ENCODE results near the gene ARPC1A. TPM values are rescaled to one million over a fixed set of nuclear protein-coding genes. Genes with fewer than 3 reads are reported as not detected.
"Not testable (repeated sequence)": the region's sequence is repeated elsewhere in the genome, so short reads cannot be mapped to it uniquely, and the experiment has no call there.

Gene ARPC1A
- total RNA-seq, 4 donors from 2014 or later, result 103 to 137 (median 124) TPM

DNA sequence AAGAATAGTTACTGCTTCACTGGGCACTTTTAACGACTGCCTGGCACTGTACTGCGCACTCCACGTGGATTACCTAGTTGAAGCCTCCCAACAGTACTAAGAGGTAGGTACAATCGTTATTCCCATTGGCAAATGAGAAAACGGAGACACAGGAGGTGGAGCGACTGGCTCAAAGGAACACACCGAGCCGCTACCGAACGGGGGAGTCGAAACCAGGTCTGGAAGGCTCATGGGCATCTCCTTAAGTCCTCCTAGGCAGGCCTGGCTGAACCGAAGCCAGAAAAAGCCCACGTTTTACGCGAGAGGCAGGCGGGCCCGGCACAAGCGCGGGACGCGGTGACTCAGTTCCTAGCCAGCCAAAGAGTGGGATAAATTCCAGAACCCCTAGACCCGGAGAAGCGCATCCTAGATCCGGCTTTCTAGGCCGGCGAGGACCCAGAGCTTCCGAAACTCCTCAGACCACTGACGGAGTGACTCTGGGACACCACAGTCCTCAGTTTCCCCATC lies 82.2 kb downstream of the ARPC1A start:
- TF ChIP-seq, protein P1, sequence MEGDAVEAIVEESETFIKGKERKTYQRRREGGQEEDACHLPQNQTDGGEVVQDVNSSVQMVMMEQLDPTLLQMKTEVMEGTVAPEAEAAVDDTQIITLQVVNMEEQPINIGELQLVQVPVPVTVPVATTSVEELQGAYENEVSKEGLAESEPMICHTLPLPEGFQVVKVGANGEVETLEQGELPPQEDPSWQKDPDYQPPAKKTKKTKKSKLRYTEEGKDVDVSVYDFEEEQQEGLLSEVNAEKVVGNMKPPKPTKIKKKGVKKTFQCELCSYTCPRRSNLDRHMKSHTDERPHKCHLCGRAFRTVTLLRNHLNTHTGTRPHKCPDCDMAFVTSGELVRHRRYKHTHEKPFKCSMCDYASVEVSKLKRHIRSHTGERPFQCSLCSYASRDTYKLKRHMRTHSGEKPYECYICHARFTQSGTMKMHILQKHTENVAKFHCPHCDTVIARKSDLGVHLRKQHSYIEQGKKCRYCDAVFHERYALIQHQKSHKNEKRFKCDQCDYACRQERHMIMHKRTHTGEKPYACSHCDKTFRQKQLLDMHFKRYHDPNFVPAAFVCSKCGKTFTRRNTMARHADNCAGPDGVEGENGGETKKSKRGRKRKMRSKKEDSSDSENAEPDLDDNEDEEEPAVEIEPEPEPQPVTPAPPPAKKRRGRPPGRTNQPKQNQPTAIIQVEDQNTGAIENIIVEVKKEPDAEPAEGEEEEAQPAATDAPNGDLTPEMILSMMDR (IDR thresholded peaks at IDR 0.05), result no peak
- peak; percentile 71 for DNase-seq (ENCODE audit: low spot score)
- peak; percentile 84 for ATAC-seq (ENCODE audit: low FRiP score)

DNA sequence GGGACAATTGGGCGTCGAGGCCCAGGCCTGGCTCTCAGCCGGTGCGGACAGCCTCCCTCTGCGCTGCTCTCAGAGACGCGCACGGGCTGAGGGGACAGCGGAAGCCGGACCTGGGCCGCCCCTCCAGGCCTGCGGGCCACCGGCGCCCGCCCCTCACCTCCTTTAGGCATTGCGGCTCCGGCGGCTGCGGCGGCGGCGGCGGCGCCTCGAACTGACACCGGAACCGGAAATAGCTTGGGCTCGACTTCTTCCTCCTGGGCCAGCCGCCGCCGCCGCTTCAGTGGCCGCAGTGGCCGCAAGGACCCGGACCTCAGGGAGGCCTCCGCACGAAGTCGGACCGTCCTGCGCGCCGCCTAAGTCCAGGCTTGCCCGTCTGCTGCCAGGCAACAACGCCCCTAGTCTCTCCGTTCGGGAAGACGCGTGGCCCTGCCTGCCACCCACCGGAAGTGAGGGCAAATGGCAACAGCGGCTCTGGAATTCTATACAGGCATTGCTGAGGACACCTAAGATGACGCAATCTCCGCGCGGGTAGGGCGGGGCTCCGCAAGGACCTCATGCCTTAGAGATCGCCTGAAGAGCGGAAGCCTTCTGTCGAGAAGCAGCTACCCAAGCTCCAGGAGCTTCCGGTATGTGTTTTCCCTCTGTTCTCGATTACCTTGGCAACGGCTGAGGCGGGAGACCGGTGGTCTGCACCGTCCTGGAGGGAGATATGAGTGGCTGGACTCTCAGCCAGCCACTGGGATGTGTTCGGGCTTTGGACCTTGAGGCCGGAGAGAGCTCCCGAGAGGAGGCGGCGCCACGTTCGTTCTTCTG lies 82.9 kb downstream of the ARPC1A start, which contains the start of the genes BUD31 and PDAP1:
Gene BUD31 (plus strand): TSS at position 591 of the 813 bp plus-strand sequence. CDS start 2,124 bp downstream, outside the sequence.
Gene PDAP1 (minus strand): TSS at position 219 of the 813 bp plus-strand sequence. CDS start 49 bp downstream, at position 170.
- TF ChIP-seq, protein P1 (IDR thresholded peaks at IDR 0.05), result no peak
- DNase-seq (ENCODE audit: low spot score) (peak; percentile 87), ATAC-seq (ENCODE audit: low FRiP score) (peak; percentile 87)

DNA sequence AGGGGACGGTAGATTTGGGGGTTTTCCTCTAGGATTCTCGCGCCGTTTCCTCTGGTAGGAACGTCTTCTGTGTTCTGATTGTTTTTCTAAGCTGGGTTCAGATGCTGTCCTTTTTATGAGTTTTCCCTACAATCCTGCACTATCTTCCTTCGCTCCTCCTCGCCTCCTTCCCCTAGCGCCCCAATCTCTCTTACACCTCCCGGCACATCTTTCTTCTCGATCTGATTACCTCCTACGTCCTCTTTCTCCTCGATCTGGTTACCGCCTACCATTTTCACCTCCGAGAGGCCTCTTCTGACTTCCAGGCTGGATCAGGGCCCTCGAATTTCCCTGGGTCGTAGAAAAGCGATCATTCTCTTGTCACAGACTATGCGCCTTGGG lies 83.5 kb downstream of the ARPC1A start:
- no peak for DNase-seq (ENCODE audit: low spot score)

DNA sequence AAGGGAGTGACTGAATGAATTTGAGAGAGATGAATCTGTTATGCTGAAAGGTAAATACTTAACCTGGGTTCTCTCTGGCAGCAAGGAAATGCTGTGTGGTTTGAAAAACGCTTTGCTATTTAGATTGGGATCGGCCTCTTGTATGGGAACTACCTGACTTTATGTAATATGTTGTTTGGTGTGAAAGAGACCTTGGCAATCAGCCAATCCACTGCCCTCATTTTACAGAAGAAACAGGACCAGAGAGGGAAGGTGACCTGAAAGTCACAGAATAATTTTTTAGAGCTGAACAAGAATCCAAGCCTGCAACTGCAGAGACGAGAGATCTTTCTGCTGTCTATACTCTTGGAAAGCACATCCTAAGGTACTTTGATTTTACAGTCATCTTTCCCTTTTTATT lies 84.1 kb downstream of the ARPC1A start:
- no peak for DNase-seq (ENCODE audit: low spot score)
- ATAC-seq (ENCODE audit: low FRiP score), result no peak
- TF ChIP-seq, protein P1 (IDR thresholded peaks at IDR 0.05), result no peak

More for the DNA sequence above, 83.5 kb downstream of the ARPC1A start:
- TF ChIP-seq, protein P1 (IDR thresholded peaks at IDR 0.05), result no peak
- ATAC-seq (ENCODE audit: low FRiP score), result no peak

DNA sequence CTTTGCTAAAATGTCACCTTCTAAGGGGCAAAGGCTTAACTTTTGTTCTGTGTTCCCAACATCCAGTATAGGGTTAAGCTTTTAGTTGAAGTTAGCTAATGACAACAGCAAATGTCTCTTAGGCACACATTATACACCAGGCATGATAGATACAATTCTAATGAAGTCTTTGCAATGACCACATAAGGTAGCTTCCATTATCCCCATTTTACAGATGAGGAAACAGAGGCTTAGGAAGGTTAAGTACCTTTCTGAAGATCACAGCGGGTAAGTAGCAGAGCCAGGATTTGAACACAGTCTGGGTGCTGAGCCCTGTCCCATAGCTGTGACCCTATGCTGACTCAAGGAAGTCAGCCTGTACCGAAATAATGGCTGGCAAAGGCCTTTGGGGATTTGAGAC lies 84.9 kb downstream of the ARPC1A start:
- TF ChIP-seq, protein P1 (IDR thresholded peaks at IDR 0.05), result no peak
- DNase-seq (ENCODE audit: low spot score), result no peak
- no peak for ATAC-seq (ENCODE audit: low FRiP score)

DNA sequence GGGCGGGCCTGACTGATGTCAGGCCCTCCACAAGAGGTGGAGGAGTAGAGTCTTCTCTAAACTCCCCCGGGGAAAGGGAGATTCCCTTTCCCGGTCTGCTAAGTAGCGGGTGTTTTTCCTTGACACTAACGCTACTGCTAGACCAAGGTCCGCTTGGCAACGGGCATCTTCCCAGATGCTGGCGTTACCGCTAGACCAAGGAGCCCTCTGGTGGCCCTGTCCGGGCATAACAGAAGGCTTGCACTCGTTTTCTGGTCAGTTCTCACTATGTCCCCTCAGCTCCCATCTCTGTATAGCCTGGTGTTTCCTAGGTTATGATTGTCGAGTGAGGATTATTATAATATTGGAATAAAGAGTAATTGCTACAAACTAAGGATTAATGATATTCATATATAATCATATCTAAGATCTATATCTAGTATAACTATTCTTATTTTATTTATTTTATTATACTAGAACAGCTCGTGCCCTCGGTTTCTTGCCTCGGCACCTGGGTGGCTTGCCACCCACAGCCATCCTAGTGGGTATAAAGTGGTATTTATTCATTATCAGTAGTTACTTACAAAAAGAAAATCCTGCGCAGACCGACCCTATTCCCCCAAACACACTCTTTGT lies 89.9 kb downstream of the ARPC1A start:
- not testable (repeated sequence) for ATAC-seq (ENCODE audit: low FRiP score)

More for the DNA sequence above, 89.9 kb downstream of the ARPC1A start:
- peak; percentile 40 for DNase-seq (ENCODE audit: low spot score)

Other genes starting within 250 kb of the ARPC1A start
- gene SMURF1, start 181.8 kb upstream of the ARPC1A start, total RNA-seq, result 10 to 100 TPM; 23.6 to 35.3 (median 27.8) TPM
- gene KPNA7, start 117.8 kb upstream of the ARPC1A start, total RNA-seq, result not detected
- gene MYH16, start 53.1 kb upstream of the ARPC1A start, total RNA-seq, result not detected
- 100 to 1,000 TPM; 221 to 387 (median 302) TPM for gene ARPC1B, start 48.8 kb downstream of the ARPC1A start, total RNA-seq
- gene PDAP1, start 82.7 kb downstream of the ARPC1A start, total RNA-seq, result 10 to 100 TPM; 41.9 to 70.2 (median 54.7) TPM
- gene BUD31, start 83.1 kb downstream of the ARPC1A start, total RNA-seq, result 10 to 100 TPM; 52.9 to 68.3 (median 64.8) TPM
- 1 to 10 TPM; 3.5 to 9.5 (median 5.4) TPM for gene PTCD1, start 112.9 kb downstream of the ARPC1A start, total RNA-seq
- gene CPSF4, start 113.0 kb downstream of the ARPC1A start, total RNA-seq, result 10 to 100 TPM; 24.3 to 49.0 (median 30.1) TPM
- 1,000 to 10,000 TPM in 2 of 4 donors, 100 to 1,000 TPM in 2; 572 to 1,317 (median 943) TPM for gene ATP5MF, start 140.3 kb downstream of the ARPC1A start, total RNA-seq
- gene ZNF789, start 147.0 kb downstream of the ARPC1A start, total RNA-seq, result 10 to 100 TPM in 1 of 4 donors, 1 to 10 TPM in 3; 3.4 to 11.5 (median 7.1) TPM
- 10 to 100 TPM; 23.7 to 46.7 (median 35.6) TPM for gene ZNF394, start 174.4 kb downstream of the ARPC1A start, total RNA-seq
- 10 to 100 TPM in 1 of 4 donors, 1 to 10 TPM in 3; 6.1 to 10.2 (median 7.8) TPM for gene ZKSCAN5, start 178.8 kb downstream of the ARPC1A start, total RNA-seq
- gene FAM200A, start 226.2 kb downstream of the ARPC1A start, total RNA-seq, result 1 to 10 TPM; 2.8 to 5.8 (median 3.3) TPM
- gene ZNF655, start 232.7 kb downstream of the ARPC1A start, total RNA-seq, result 100 to 1,000 TPM; 104 to 164 (median 109) TPM

Data from omental fat pad (tissue), 4 donors.